Lower leg skin (tissue), 4 donors: Measurements from ENCODE around the gene ATP2A1. TPM values are rescaled to one million over a fixed set of nuclear protein-coding genes. Genes with fewer than 3 reads are reported as not detected.

Source experiments
- DNase-seq, 2 donors: peaks; one replicate each; pipeline ENCODE4 v3.0.0-alpha.2; 2019; ENCODE audit warnings: low spot score in 2 of 2
- H3K4me3 ChIP-seq: fragments of 200-600 bp; sonication (generic); 2 replicates; pipeline ENCODE4 v1.5.1; 2017; ENCODE audit warnings: mild to moderate bottlenecking, low read depth; ENCODE audit not compliant: poor library complexity, severe bottlenecking
- CTCF ChIP-seq, 3 donors: fragments of 450-650 bp; IDR thresholded peaks; one replicate each; pipeline ENCODE4 v1.5.1; 2016; ENCODE audit warnings: antibody characterized with exemption in 3 of 3, mild to moderate bottlenecking in 3 of 3, moderate library complexity in 2 of 3
- POLR2A ChIP-seq, 2 donors: fragments of 450-650 bp; IDR thresholded peaks; one replicate each; pipeline ENCODE4 v1.6.1; 2016 to 2017; ENCODE audit warnings: antibody characterized with exemption in 2 of 2, mild to moderate bottlenecking in 1 of 2, moderate library complexity in 1 of 2
- WGBS, 2 donors: methylation state at CpG; one replicate each; pipeline ENCODE4 v1.1.5; 2018; 5-methylcytosine and 5-hydroxymethylcytosine counted together
- intact Hi-C: fragments of 100-400 bp; cut with DNase I; formaldehyde crosslinking; loops from one replicate; pipeline ENCODE4 v1.15.0; 2023; ENCODE audit warnings: low total_unique reads
- total RNA-seq, 4 donors: library from RNA; depleted of rRNA; stranded (reverse); fragments of >200 nt; gene quantifications; one replicate each; pipeline ENCODE4 v1.1.0, GENCODE V29; 2016

The ATP2A1 gene
- total RNA-seq, 4 donors from 2014 or later: 0.07 to 0.46 (median 0.21) TPM

GRCh38 chr16:28869201-28869600 lies 9.1 kb upstream of the ATP2A1 start:
- intact Hi-C loops: no loop called here
- no peak for DNase-seq
- H3K4me3 ChIP-seq: no peak overlapping the region
- no peak for TF ChIP-seq CTCF (IDR thresholded peaks at IDR 0.05)
- no peak for TF ChIP-seq POLR2A (IDR thresholded peaks at IDR 0.05)
- 92 to 94% methylated on average over 11 of the region's 11 CpGs for WGBS, 2 donors

- intact Hi-C loops: no loop called here
- WGBS, 2 donors: 87% methylated on average over 15 of the region's 15 CpGs
These were observed 5.3 kb upstream of the ATP2A1 start for GRCh38 chr16:28872952-28873351.

GRCh38 chr16:28873543-28874201 lies 4.6 kb upstream of the ATP2A1 start:
- 87 to 88% methylated on average over 17 to 18 of the region's 18 CpGs for WGBS, 2 donors
- intact Hi-C loops: no loop called here
- no peak for DNase-seq

More at GRCh38 chr16:28872952-28873351, 5.3 kb upstream of the ATP2A1 start:
- no peak for TF ChIP-seq CTCF (IDR thresholded peaks at IDR 0.05)
- no peak for TF ChIP-seq POLR2A (IDR thresholded peaks at IDR 0.05)
- no peak overlapping the region for H3K4me3 ChIP-seq
- no peak for DNase-seq

GRCh38 chr16:28874406-28874805 lies 3.9 kb upstream of the ATP2A1 start:
- intact Hi-C loops: no loop called here
- TF ChIP-seq POLR2A (IDR thresholded peaks at IDR 0.05): no peak
- no peak for TF ChIP-seq CTCF (IDR thresholded peaks at IDR 0.05)

More at GRCh38 chr16:28873543-28874201, 4.6 kb upstream of the ATP2A1 start:
- TF ChIP-seq POLR2A (IDR thresholded peaks at IDR 0.05) (no peak), CTCF (IDR thresholded peaks at IDR 0.05) (no peak)
- H3K4me3 ChIP-seq: no peak overlapping the region

GRCh38 chr16:28875134-28876018 lies 2.9 kb upstream of the ATP2A1 start:
- 56 to 61% methylated on average over 12 to 13 of the region's 13 CpGs for WGBS, 2 donors
- intact Hi-C loops: loop anchor here (5.0 kb wide), 1 partner anchor 72 kb away; no protein-coding TSS in a partner anchor
- H3K4me3 ChIP-seq: no peak overlapping the region
- TF ChIP-seq CTCF (IDR thresholded peaks at IDR 0.05) (no peak), POLR2A (IDR thresholded peaks at IDR 0.05) (no peak)
- DNase-seq: no peak

More at GRCh38 chr16:28874406-28874805, 3.9 kb upstream of the ATP2A1 start:
- WGBS, 2 donors: 82 to 92% methylated on average over 6 of the region's 6 CpGs
- H3K4me3 ChIP-seq: no peak overlapping the region
- DNase-seq: no peak
